CD4-positive, alpha-beta T cell treated with Interleukin-15 for 4 hours (primary cell): ENCODE data around the gene ADPRS.

Experiments
- DNase-seq: peaks from one replicate; pipeline ENCODE4 v3.0.0-alpha.2; 2020; ENCODE audit warnings: low spot score

ADPRS gene, protein sequence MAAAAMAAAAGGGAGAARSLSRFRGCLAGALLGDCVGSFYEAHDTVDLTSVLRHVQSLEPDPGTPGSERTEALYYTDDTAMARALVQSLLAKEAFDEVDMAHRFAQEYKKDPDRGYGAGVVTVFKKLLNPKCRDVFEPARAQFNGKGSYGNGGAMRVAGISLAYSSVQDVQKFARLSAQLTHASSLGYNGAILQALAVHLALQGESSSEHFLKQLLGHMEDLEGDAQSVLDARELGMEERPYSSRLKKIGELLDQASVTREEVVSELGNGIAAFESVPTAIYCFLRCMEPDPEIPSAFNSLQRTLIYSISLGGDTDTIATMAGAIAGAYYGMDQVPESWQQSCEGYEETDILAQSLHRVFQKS

DNA sequence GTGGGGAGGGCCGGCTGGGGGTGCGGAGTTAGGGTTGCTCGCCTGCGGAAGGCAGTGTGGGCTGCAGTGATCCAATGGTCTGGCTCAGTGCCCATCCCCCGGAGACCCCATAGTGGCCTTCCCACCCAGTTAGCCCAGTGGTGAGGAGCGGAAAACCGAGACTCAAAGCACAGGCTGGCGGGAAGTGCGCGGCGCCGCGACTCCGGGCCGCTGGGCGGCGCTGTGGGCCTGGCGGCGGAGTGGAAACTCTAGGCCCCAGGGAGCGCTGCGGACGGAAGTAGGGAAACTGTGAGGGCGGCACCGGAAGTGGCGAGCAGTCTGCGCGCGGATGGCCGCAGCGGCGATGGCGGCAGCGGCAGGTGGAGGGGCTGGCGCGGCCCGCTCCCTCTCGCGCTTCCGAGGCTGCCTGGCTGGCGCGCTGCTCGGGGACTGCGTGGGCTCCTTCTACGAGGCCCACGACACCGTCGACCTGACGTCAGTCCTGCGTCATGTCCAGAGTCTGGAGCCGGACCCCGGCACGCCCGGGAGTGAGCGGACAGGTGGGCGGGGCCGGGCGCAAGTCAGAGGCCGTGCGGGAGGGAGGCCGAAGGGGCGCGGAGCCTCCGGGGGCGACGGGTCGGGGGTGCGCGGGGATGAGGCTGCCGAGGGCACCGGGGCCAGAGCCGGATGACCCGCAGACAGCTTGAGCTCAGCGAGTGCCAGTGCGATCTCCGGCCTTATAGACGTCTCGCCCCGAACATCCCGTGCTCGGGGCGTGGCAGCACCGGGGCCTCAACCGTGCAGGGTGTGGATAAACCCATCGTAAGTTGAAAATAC, at the start of gene ADPRS:
ADPRS (plus strand) TSS at position 316 of the 816 bp plus-strand sequence; CDS start at position 329, 13 bp downstream.
- peak; percentile 90 for DNase-seq

DNA sequence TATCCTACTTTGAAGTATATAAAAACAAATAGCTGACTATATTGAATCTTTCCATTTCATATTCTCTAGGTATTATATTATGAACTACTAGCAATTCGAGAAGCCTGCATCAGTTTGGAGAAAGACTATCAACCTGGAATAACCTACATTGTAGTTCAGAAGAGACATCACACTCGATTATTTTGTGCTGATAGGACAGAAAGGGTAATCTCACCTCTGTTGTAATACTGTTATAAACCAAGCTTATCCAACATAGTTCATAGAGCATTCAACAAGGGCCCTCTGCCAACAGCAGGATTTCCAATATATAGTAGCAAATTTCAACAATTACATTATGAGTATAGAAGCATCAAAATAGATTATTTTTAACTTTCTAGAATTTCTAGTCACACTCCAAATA, 48.5 kb upstream of the ADPRS start:
- no peak for DNase-seq

DNA sequence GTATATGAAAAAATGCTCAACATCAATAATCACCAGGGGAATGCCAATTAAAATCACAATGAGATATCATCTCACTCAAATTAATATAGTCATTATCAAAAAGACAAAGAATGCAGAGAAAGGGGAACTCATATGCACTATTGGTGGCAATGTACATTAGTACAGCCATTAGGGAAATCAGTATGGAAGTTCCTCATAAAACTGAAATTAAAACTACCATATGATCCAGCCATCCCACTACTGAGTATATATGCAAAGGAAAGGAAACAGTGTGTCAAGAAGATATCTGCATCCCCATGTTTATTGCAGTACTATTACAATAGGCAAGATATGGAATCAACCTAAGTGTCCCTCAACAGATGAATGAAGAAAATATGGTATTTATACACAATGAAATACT, 36.9 kb upstream of the ADPRS start:
- no peak for DNase-seq

DNA sequence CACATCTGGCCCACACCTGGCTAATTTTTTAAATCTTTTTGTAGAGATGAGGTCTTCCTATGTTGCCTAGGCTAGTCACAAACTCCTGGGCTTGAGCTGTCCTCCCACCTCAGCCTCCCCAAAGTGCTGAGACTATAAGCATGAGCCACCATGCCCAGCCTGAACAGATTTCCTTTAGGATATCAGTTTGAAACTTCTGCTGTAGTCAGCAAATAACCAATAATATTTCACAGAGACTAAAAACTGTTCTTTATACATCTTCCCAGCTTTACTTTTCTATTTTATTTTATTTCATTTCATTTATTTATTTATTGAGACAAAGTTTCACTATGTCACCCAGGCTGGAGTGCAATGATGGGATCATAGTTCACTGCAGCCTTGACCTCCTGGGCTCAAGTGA, 34.7 kb upstream of the ADPRS start:
- DNase-seq = no peak

DNA sequence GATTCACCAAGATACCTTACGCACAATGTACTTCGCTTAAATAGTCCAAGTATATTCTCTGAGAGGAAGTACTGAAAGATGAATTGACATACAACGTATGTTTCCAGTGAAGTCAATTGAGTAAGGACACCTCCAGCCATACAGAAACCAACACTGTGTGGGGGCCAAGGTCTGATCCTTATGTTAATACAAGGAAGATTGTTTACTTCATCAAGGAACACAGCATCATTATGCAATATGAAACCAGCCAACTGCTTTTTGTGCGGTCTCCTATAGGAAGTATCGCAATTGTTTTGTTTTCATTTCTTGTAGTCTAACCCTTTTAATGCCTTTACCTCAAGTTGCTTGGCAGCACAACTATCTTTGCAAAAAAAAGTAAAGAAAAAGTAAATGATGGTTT, 33.0 kb upstream of the ADPRS start:
- DNase-seq = no peak

DNA sequence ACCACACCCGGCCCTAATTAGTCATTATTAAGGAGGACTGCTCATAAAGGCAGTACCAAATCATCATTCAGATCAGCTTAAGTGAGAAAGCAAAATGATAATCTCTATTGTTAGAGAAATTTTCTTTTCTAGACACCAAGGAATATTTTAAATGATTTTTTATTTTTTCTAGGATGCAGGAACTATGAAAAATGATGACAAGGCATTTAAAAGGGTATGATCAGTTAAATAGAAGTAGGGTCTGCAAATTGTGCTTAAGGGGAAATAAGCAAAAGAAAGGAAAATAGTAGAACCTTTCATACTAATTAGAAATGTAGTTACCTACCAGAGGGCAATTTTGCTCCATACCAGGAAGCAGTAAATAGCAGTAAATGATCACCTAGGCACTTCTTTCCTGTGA, 26.4 kb upstream of the ADPRS start:
- DNase-seq = no peak

DNA sequence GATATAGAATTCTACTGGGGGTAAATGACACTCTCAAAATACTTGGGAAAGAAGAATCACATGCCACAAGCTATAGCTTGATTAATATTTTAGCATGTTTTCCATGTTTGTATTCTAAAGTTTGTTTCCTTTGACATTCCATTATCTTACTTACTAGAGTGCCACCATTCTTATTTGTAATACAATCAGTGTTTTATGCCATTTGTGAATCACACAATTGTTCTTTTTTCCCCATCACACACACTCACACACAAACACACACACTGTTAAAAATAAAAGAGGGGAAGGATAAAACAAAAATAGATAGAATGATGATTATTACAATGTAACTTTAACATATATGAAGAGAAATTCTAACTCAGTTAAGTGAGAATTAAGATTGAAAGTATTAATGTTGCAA, 20.8 kb upstream of the ADPRS start:
- no peak for DNase-seq

DNA sequence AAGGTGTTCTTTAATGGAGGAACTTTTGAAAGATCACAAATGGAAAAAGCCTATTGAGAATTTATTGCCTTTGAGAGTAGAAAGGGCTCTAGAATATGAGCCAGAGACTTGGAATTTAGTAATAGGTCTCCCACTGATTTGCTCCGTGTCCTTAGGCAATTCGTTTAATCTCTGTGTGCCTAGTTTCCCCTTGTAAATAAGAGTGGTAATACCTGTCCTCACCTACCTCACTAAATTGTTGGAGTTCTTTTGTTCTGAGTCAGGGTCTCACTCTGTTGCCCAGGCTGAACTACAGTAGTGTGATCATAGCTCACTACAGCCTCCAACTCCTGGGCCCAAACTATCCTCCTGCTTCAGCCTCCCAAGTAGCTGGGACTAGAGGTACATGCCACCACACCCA, 19.8 kb upstream of the ADPRS start:
- DNase-seq = no peak

DNA sequence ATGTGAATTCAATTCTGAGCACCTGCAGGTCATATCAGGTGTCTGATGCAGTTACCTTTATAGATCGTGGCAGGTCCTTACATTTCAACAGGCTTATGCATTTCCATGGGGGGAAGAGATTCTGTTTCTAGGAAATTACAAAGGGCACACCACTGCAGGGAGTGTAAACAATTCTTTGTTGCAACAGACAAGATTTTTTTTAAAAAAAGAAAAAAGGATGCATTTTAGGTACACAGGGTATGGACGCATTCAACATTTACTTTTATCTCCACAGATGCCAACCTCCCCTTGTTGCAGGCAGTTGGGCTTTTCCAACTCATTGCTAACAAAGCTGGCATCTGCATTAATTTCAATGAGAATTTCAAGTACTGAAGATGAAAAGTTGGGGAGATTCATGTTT, 18.3 kb upstream of the ADPRS start:
- no peak for DNase-seq

DNA sequence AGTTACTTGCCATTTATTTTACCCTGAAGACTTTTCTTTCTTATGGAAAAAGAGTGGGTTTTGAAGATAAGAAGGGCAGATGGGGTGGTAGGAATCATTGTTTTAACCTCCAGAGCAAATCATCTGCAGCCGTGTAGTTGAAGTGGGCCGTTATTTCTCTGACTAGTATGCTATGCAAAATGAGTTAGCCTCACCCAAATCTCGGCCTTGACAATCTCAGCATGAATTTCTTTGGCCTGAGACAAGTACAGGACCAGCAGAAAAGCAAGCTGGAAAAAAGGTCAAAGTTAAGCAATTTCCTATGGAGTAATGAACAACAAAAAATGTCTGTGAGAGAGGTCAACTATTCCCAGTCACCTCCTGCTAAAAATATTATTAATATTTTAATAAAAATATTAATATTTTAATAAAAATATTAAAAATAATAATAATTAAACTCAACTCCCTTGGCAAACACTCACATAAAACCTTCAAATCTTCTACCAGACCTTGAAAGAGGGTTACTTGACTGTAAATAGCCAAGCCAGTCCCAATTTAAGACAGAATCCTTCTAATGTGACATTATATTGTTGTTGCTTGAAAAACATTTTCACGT, 11.6 kb upstream of the ADPRS start:
- DNase-seq = no peak

DNA sequence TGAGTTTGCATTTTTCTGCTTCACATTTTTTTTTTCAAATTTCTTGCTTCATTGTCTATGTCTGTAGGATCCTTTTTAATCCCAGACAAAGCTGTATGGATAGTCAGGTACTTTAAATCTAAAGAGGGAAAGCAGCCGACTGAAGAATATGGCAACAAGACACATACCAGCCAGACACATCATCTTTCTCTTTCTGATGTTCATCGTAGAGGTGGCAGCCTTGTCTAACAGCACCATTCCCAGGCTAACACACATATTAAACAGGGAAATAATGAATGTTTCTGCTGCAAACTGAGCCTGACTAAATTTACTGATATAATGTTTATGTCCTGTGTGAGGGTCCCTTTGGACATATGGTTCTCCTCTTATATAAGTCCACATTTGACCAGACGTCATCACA, 8.5 kb upstream of the ADPRS start:
- DNase-seq = no peak

DNA sequence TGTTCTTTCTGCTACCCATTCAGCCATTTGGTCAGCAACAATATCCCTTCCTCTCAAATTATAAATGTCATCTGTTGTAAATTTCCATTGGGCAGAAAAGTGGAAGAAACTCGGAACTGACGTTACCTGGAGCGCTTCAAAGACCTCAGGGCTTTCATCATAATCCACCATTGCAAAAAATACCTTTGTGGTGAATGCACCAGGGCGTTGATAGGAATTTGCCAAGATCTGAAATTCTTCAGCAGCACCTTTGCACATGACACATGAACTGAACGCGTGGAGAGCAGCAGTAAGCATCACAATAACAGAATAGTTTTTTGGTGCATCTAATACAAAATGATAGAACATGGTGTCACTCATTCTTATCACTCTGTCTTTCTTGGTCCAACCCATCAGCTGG, 7.9 kb upstream of the ADPRS start:
- DNase-seq = no peak

DNA sequence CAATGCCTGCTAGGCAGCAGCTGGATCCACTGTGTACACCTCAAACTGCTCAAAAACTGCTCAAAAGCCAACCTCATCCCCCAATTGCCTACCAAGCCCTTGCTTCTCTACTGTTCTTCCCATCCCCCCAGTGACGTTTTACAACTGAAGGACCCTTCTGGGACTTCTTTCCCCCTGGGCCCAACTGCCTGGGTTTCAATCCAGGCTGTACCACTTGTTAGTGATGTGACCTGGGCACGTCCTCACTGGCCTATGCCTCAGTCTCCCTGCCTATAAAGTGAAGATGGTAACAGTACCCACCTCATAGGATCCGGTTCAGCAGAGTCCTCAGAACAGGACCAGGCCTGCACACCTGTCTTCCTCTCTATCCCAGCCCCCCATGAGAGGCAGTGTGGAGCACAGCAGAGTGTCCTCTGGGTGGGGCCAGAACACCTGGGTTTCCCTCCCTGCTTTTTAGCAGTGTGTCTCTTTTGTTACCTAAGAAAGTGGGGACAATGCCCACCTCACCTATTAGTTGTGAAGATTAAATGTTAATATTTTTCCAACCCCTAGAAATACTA, 6.7 kb upstream of the ADPRS start:
- no peak for DNase-seq

DNA sequence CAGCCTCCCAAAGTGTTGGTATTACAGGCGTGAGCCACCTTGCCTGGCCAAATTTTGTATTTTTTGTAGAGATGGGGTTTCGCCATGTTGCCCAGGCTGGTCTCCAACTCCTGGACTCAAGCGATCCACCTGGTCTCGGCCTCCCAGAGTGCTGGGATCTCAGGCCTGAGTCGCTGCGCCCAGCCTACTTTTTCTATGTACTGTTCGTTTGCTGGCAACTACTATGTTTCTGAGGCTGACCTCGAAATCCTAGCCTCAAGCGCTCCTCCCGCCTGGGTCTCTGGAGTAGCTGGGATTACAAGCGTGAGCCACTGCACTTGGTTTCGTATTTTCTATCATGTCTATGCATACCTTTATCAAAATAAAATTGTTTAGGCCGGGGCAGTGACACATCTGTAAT, 5.5 kb upstream of the ADPRS start:
- DNase-seq = no peak

DNA sequence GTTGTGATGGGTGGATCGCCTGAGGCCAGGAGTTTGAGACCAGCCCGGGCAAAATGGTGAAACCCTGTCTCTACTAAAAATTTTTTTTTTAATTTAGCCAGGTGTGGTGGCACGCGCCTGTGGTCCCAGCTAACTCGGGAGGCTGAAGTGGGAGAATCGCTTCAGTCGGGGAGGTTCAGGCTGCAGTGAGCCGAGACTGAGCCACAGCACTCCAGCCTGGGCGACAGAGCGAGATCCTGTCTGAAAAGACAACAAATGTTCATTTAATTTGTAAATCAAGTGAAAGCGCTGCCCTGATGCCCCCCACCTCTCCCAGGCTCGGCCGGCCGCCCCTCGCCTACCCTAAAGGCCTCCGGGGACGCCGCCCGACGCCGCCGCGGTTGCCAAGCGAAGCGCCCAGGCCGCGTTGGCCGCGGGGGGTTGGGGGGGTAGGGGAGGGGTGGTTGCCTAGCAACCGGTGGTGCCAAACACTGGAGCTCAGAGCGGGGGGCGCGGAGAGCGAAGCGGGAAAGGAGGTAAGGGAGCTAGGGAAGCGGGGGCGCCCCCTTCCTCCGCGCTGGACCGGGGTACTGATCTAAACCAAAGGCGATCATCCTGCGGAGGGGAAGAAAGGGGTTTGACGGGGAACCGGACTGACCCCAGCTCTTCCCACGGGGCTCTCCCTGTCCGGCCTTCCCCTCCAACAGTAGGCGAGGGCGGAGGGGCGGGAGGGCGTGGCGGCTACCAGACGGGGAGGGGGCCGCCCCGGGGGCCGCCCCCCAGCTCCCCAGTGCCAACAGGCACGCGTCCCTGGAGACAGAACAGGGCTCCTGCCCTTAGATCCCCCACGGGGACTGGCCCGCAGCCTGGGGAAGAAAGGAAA, 4.8 kb upstream of the ADPRS start, which contains the start of gene TEKT2:
TEKT2 (plus strand) TSS at position 460 of the 862 bp plus-strand sequence. CDS start 828 bp downstream, outside the sequence.
- no peak for DNase-seq

DNA sequence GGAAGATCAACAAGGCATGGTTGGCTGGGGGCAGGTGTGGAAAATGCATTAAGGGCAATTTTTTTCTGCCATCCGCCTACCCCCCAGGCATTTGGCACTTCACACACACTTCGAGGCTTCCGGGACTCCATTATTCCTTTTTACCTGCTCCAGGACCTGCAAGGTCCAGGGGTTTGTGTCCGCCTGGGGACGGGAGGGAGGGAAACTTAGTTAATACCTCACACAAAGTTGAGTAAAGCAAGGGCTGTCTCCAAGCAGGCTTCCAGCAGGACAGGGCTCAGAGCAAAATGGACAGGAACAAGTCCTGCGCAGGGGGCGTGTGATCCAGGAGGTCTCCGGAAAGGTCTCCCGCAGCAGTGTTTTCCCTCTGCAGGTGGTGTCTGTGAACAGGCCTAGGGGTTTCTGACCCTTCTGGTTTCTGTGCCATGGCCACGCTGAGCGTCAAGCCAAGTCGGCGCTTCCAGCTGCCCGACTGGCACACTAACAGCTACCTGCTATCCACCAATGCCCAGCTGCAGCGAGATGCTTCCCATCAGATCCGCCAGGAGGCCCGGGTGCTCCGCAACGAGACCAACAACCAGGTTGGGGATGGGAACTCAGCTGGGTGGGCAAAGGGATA, 4.1 kb upstream of the ADPRS start:
- DNase-seq = no peak

DNA sequence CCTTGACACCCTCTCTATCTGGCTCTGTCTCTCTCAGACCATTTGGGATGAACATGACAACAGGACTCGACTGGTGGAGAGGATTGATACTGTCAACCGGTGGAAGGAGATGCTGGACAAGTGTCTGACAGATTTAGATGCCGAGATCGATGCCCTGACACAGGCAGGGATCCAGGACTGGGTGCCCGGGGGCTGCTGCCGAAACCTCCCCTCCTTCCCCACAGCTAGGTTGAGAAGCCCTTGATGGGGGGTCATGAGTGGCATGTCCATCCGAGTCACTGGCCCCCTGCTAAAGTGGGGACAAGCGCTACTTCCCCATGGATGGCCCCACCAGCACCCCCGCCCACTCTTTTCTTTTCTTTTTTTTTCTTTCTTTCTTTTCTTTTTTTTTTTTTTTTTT, 3.6 kb upstream of the ADPRS start:
- no peak for DNase-seq

DNA sequence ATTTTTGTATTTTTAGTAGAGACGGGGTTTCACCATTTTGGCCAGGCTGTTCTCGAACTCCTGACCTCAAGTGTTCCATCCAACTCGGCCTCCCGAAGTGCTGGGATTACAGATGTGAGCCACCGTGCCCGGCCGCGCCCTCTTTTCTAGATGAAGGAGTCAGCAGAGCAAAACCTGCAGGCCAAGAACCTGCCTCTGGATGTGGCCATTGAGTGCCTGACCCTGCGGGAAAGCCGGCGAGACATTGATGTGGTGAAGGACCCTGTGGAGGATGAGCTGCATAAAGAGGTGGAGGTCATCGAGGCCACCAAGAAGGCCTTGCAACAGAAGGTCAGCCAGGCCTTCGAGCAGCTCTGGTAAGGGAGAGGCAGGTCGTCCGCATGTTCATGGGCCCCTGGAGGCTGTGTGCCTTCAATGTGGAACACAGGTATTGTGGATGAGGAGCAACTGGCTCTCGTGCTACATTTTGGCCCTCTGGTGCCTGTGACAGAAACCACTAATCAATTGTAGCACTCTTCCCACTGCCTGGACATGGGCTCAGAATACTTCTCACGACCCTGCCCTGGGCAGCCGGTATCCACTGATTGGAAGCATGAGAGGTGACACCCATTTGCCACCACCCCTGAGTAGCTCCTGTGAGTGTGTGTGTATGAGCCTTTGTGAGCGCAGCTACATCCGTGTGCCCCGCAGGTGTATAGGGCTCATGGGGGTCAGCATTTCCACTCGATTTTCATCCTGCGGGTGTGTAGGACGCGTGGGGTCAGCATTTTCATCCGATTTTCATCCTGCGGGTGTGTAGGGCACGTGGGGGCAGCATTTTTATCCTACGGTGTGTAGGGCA, 2.8 kb upstream of the ADPRS start:
- DNase-seq = no peak

DNA sequence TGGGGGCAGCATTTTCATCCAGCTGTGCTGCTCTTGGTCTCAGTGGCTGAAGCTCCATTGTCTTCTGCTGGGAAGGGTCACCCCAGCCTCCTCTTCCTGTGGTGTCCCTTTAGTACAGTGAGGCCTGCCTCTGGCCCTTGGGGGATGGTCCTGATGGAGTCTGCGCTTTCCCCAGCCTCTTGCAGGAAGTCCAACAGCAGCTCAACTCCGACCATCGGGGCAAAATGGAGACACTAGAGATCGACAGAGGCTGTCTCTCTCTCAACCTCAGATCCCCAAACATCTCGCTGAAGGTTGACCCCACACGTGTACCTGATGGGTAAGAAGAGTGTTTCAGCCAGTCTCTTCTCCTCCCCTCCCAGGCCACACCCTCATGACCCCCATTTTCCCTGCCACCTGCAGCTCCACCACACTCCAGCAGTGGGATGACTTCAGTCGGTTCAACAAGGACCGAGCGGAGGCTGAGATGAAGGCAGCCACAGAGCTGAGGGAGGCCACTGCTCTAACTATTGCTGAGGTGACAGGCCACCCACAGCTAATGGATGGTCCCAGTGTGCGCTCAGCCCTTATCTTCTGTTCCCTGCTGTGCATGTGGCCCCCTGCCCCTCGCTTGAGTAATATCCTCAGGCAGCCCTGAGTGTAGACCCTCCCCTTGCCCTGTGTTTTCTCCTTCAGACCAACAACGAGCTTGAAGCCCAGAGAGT, 2.0 kb upstream of the ADPRS start:
- no peak for DNase-seq
